Mesodermal cell (in vitro differentiated cells): ENCODE results near the gene PLA2G4B.

Experiments
- H3K27ac ChIP-seq: 2 replicates; pipeline ENCODE4 v1.7.0; 2013; ENCODE audit warnings: mild to moderate bottlenecking, low read depth, low read length, moderate library complexity; ENCODE audit not compliant: severe bottlenecking
- H3K36me3 ChIP-seq: 2 replicates; pipeline ENCODE4 v1.7.1; 2013; ENCODE audit warnings: mild to moderate bottlenecking, low read length, moderate library complexity; ENCODE audit not compliant: control insufficient read depth, insufficient read depth
- H3K4me1 ChIP-seq: one replicate; pipeline ENCODE4 v1.7.1; 2013; ENCODE audit warnings: mild to moderate bottlenecking, low read length; ENCODE audit not compliant: insufficient read depth, control insufficient read depth, poor library complexity, severe bottlenecking
- H3K4me3 ChIP-seq: 2 replicates; pipeline ENCODE4 v1.7.0; 2013; ENCODE audit warnings: low read length, control low read depth, mild to moderate bottlenecking; ENCODE audit not compliant: insufficient read depth, poor library complexity, severe bottlenecking; ENCODE audit errors: extremely low read depth
- H3K9me3 ChIP-seq: 2 replicates; pipeline ENCODE4 v1.7.1; 2013; ENCODE audit warnings: mild to moderate bottlenecking, low read length, moderate library complexity; ENCODE audit not compliant: control insufficient read depth
- WGBS, 2 experiments: methylation state at CpG; one replicate each; pipeline ENCODE4 v1.1.5; 2013; ENCODE audit warnings: missing lambda C conversion rate in 2 of 2; ENCODE audit not compliant: insufficient coverage in 2 of 2; 5-methylcytosine and 5-hydroxymethylcytosine counted together

PLA2G4B gene

DNA sequence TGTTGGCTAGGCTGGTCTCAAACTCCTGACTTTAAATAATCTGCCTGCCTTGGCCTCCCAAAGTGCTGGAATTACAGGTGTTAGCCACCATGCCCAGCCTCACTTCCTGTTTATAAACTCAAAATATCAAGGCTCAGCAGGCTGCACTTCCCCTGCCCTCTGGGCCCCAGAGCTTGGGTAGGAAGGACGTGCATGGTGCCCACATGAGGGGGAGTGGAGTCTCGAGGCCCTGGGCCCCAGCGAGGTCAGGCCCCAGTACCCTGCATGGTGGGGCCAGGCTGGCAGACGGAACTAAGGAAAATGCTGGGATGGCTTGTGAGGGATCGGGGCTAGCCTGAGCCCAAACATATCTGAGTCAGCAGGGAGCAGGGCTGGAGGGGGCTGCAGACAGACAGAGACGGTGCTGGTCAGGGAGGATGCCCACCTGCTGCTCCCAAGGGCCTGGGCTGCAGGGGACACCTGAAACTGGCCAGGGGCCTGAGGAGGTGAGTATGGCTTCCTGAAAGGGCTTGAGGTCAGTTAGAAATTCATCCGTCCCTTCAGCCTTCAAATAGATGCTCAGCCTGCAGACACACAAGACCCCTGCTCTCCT lies 50.1 kb downstream of the PLA2G4B start:
- no peak overlapping the region for H3K4me3 ChIP-seq
- no peaks in the 10 kb centered on the region for H3K9me3 ChIP-seq
- H3K36me3 ChIP-seq = no peaks in the 10 kb centered on the region
- H3K4me1 ChIP-seq = no peaks in the 10 kb centered on the region
- H3K27ac ChIP-seq = no peak overlapping the region
- WGBS, 2 experiments = 81 to 88% methylated on average over 5 to 7 of the region's 7 CpGs

DNA sequence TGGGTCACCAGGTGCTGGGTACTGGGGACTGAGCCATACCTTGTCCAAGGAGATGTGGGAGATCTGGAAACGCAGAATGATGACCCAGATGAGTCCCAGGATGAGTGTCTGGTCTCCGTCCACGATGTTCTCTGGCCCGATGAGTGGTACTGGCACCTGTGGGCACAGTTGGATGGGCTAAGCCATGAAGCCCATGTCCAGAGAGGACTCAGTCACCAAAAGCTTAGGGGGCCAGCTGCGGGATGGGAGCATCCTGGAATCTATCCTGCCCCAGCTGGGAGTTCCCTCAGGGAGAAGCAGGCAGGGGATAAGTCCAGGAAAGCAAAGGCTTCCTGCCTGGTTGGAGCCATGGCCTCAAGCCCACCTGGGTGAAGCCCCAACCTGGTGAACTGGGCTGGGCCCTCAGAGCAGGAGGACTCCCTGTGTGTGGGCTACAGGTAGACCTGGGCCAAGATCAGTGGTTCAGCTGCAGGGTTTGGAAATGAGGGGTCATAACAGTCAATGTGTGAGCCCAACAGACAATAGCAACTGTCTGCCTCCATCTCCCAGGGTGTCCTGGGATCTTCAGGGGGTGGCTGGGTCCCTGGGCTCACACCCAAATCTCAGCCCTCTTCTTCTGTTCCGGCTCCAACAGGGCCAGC lies 51.5 kb downstream of the PLA2G4B start:
- Histone ChIP-seq H3K4me1 (peaks cover 13% of the 10 kb centered on the region), H3K4me3 (no peak overlapping the region), H3K27ac (no peak overlapping the region), H3K36me3 (no peaks in the 10 kb centered on the region), H3K9me3 (no peaks in the 10 kb centered on the region)
- WGBS, 2 experiments = 94 to 97% methylated on average over 6 of the region's 6 CpGs

DNA sequence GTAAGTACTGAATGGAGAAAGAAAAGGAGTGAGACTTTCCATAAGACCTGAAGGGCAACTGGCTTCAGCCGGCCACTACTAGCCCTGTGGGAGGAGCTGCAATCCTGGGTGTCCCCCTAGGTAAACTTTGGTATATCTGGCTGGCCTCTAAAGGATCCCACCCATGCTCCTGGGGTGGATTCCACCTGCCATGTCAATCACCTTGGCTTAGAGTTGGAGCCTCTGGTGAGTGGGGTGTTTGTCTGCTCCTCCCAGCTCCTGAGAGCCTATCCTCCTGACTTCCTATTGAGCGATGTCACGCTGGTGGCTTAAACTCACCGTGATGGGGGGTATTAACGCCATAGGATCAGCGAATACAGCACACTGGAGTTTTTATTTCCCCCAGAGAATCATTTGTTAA lies 52.6 kb downstream of the PLA2G4B start:
- Histone ChIP-seq H3K4me1 (peaks cover 18% of the 10 kb centered on the region), H3K4me3 (no peak overlapping the region), H3K9me3 (no peaks in the 10 kb centered on the region), H3K27ac (no peak overlapping the region), H3K36me3 (no peaks in the 10 kb centered on the region)
- WGBS, 2 experiments = 73 to 77% methylated on average over 2 to 6 of the region's 6 CpGs

DNA sequence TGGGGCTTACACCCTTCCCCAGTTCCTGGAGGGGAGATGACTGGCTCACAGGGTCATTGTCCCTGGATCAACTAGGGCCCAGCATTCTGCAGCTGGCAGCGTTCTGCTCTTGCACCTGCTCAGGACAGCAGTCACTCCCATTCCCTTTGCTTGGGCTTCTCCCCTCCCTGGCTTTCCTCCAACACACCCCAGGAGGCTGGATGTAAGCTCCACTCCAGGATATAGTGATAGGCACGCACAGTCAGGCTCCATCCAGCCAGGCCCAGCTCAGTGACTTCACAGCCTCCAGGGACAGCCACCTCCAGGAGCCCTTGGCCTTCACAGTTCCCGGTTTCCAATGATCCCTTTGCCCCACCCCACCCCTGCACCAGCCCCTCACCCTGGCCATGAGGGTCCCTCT lies 53.3 kb downstream of the PLA2G4B start:
- Histone ChIP-seq H3K4me3 (no peak overlapping the region), H3K27ac (no peak overlapping the region), H3K4me1 (peaks cover 18% of the 10 kb centered on the region), H3K9me3 (no peaks in the 10 kb centered on the region), H3K36me3 (peaks cover 3% of the 10 kb centered on the region)
- 79 to 88% methylated on average over 2 to 3 of the region's 3 CpGs for WGBS, 2 experiments

DNA sequence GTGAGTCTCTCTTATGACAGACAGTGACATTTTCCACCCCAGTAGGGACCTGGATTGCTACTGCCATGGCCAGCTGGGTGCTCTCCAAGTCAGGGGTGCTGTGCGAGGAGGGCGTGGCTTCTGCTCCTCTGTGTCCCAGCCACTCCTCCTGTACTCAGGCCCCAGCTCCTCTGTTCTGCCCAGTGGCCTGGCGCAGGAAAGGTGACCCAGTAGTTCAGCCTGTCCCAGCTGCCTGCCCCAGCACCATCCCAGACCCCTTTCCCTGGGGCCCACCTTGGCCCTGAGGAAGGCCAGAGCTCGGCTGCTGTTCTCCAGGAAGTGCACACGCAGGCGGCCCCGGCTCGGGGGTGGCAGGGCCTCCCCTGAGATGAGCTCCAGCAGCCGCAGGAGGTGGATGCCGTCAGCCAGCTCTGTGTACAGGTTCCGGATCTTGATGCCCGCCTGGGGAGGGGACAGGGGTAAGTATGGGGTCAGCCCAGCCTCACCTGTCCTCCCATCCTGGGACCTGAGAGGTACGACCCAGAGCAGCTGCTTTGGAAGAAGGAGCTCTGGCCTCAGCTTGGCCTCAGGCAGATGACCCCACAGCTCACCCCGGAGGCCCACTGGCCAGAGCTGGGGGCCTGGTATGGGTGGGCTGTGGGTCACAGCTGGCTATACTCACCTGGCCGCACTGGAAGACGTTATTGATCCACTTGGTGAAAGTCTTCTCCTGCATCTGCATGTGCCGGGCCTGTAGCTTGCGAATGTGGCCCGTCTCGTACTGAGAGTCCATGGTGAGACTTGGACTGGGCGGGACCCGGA lies 54.2 kb downstream of the PLA2G4B start:
- Histone ChIP-seq H3K27ac (no peak overlapping the region), H3K4me3 (no peak overlapping the region), H3K4me1 (peaks cover 18% of the 10 kb centered on the region), H3K36me3 (peaks cover 9% of the 10 kb centered on the region), H3K9me3 (no peaks in the 10 kb centered on the region)
- 96% methylated on average over 20 of the region's 22 CpGs for WGBS, 2 experiments

DNA sequence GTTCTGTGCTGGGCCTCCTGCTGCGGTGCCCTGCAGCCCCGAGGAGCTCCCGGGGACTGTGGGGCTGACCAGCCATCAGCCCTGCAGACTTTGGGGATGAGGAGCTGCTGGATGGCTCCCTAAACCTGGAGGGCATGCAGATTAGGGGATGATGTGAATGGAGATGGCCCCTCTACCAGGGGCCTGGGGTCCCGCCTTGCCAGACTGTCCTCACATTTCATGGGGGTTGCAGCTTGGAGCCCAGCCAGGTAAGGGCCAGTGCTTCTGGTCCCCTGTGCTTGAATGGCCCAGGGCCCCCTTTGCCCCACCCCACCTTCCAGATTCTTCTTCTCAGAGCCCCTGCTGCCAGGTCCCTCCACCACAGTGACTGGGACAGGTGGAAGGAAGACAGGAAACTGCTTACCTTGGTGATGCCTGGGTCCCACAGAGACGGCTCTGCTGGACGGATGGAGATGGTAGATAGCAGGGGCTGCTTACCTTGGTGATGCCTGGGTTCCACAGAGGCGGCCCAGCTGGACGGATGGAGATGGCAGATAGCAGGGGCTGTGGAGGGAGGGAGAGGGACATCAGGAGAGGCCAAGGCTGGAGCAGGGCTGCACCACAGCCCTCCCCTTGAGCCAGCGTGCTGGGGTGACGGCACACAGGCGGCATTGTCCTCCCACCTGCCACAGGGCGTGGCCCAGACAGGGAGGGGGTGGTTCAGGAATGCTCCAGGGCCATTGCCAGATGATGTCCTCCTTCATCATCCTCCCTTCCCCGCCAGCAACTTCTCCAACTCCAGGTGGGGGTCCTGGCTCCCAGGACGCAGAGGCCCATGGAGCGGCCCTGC lies 55.0 kb downstream of the PLA2G4B start, which contains the start of gene SPTBN5:
SPTBN5 (minus strand) TSS at position 632 of the 829 bp plus-strand sequence; CDS start at position 76, 556 bp downstream.
- Histone ChIP-seq H3K4me1 (peaks cover 18% of the 10 kb centered on the region), H3K4me3 (no peak within 1 kb of the TSS), H3K27ac (peak within 1 kb of the TSS; percentile 72), H3K9me3 (no peaks in the 10 kb centered on the region), H3K36me3 (peaks cover 16% of the 10 kb centered on the region)
- 95 to 99% methylated on average over 9 to 12 of the region's 15 CpGs for WGBS, 2 experiments

DNA sequence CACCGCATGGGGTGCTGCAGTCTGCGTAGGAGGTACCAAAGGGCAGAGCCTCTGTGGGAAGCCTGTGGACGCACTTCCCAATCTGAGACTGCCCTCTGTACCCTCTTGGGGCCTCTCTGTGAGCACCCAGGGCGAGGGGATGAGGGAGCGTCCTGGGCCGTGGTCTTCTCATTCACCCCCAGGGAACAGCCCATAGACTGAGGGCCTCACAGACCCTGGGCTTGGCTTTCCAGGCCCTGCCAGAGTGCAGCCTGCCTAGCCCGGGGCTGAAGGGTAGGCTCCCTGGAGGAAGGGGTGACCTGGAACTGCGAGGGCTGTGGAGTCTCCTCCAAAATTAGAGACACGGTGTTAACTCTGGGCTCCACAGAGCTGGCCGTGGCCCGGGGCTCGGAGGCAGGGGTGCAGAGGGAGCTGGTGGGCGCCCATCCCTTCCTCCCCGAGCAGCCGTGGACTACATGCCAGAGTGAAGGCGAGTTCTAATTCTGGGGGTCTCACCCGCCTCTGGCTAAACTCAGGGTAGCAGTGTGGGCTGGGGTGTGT lies 55.7 kb downstream of the PLA2G4B start:
- 87 to 92% methylated on average over 10 to 13 of the region's 17 CpGs for WGBS, 2 experiments
- peaks cover 18% of the 10 kb centered on the region for H3K4me1 ChIP-seq
- H3K9me3 ChIP-seq = no peaks in the 10 kb centered on the region
- peak overlapping the region; percentile 72 for H3K27ac ChIP-seq
- H3K4me3 ChIP-seq = no peak overlapping the region
- peaks cover 22% of the 10 kb centered on the region for H3K36me3 ChIP-seq

DNA sequence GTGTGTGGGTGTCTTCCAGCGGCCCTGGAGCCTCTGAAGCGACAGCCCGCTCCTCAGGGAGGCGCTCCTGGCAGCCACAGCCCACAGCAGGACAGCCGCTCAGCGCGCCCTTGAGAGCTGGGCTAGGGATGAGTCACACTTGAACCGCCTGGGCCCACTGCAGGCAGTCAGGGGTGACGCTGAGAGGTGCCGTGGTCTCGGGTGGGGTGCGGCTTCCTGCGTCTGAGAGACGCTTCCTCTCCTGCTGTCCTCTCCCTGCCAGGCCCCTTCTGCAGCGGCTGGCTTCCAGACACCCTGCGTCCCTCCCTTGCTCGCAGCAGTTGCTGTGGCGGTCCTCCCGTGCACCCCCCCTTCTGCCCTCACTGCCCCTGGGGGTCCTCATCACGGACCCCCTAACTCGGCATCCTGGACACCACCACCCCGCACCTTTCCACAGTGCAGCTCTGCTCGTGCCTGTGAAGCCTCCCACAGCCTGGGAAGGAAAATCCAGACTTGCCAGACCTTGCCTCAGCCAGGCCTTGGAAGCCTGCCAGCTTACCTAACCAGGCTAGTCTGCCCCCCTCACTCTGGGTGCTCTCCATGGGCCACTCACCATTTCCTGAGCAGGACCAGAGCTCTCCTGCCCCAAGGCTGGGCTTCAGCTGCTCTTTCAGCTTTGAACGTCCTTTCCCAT lies 56.3 kb downstream of the PLA2G4B start:
- peak overlapping the region; percentile 72 for H3K27ac ChIP-seq
- H3K4me3 ChIP-seq = no peak overlapping the region
- peaks cover 28% of the 10 kb centered on the region for H3K36me3 ChIP-seq
- no peaks in the 10 kb centered on the region for H3K9me3 ChIP-seq
- WGBS, 2 experiments = 73 to 77% methylated on average over 16 to 19 of the region's 24 CpGs
- H3K4me1 ChIP-seq = peaks cover 18% of the 10 kb centered on the region

DNA sequence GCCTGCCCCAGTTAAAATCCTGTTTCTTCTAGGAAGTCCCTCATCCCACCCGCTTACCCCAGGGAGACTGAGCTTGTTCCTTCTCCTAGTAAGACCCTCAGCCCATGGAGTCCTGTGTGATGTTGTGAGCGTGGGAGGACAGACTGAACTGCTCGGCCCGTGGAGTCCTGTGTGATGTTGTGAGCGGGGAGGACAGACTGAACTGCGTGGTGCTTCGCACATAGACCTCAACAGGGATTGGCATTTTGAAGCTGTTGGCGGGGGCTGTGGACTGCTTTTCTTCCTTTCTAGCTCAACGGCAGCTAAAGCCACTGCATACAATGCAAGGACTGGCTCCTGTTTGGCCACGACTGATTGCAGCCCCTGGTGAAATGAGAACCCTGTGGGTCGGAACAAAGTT lies 56.8 kb downstream of the PLA2G4B start:
- Histone ChIP-seq H3K36me3 (peaks cover 33% of the 10 kb centered on the region), H3K9me3 (no peaks in the 10 kb centered on the region), H3K27ac (peak overlapping the region; percentile 72), H3K4me3 (no peak overlapping the region), H3K4me1 (peaks cover 18% of the 10 kb centered on the region)
- 92 to 96% methylated on average over 6 to 7 of the region's 11 CpGs for WGBS, 2 experiments

DNA sequence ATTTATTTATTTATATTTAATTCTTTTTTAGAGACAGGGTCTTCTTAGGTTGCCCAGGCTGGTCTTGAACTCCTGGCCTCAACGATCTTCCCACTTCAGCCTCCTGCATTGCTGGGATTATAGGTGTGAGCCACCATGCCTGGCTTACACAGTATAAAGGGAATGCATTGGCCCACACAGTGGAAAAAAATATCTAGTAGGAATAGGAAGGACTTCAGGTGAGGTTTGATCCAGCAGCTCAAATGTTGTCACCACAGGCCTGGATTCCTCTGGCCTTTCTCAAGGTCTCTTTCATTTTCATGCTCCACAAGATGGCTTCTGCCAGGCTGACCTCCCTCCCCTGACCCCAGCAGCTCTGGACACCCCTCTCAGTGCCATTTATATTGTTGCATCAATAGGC lies 57.3 kb downstream of the PLA2G4B start:
- Histone ChIP-seq H3K4me3 (no peak overlapping the region), H3K4me1 (peaks cover 18% of the 10 kb centered on the region), H3K9me3 (no peaks in the 10 kb centered on the region), H3K27ac (no peak overlapping the region), H3K36me3 (peaks cover 38% of the 10 kb centered on the region)
- 100% methylated on average over 1 of the region's 1 CpG; no CpG with 5 or more reads in 1 of the 2 experiments for WGBS, 2 experiments
